ENCODE data around the gene ALG8.

DNA sequence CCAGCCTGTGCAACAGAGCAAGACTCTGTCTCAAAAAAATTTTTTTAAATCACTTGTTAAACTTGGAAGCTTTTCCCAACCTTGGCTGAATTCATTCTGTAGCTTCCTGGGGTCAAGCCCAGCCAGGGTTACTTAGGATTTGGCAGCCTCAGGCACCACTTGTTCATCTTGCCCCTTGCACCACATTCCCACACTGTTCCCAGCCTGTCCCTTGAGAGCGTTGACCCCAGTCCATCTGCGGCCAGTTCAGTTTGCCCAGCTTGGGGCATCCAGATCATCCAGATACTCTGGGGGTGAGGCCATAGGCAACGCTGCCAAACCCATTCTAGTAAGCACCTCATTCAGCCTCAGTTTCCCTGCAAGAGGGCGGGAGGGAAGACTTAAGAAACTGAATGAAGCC lies 84.5 kb downstream of the ALG8 start:
- TF ChIP-seq, protein P1, sequence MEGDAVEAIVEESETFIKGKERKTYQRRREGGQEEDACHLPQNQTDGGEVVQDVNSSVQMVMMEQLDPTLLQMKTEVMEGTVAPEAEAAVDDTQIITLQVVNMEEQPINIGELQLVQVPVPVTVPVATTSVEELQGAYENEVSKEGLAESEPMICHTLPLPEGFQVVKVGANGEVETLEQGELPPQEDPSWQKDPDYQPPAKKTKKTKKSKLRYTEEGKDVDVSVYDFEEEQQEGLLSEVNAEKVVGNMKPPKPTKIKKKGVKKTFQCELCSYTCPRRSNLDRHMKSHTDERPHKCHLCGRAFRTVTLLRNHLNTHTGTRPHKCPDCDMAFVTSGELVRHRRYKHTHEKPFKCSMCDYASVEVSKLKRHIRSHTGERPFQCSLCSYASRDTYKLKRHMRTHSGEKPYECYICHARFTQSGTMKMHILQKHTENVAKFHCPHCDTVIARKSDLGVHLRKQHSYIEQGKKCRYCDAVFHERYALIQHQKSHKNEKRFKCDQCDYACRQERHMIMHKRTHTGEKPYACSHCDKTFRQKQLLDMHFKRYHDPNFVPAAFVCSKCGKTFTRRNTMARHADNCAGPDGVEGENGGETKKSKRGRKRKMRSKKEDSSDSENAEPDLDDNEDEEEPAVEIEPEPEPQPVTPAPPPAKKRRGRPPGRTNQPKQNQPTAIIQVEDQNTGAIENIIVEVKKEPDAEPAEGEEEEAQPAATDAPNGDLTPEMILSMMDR (IDR thresholded peaks at IDR 0.05) = no peak
- no peak for TF ChIP-seq POLR2A (IDR thresholded peaks at IDR 0.05)
- TF ChIP-seq EP300 (IDR thresholded peaks at IDR 0.05) = no peak

Data from tibial nerve (tissue), 4 donors.